Measurements from ENCODE around the gene NTNG2.

The NTNG2 gene

DNA sequence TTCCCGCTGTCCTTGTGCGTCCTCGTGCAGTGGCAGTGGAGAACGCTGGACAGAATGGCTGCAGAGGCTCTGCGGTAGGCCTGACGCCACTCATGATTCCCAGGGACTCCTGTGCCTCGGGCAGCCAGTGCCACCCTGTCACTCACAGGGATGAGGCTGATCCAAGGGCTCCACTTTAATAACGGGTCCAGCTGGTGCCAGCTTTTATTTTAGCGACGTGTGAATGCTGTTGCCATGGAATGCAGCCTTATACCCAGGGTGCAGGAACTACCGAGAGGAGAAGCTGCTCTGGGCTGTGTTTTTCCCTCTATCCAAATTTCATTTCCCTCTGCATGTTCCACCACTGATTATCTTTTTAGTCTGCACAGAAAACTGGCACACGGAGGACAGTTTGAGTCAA is 15.8 kb upstream of the NTNG2 start:
- Histone ChIP-seq H3K4me3 (ENCODE audit: low read depth in 1 of 2, low read length in 2 of 2) (no peak overlapping the region), H3K9me3 (ENCODE audit: control insufficient read depth in 1 of 2, low read length in 2 of 2) (no peaks in the 10 kb centered on the region), H3K4me1 (ENCODE audit: control insufficient read depth in 1 of 2, insufficient read depth in 2 of 2, low read length in 2 of 2) (no peaks in the 10 kb centered on the region), H3K27me3 (ENCODE audit: control insufficient read depth in 1 of 2, insufficient read depth in 2 of 2, low read length in 2 of 2) (peaks cover 27 to 37% of the 10 kb centered on the region in 2 donors), H3K36me3 (ENCODE audit: control insufficient read depth in 1 of 2, insufficient read depth in 2 of 2, low read length in 2 of 2) (no peaks in the 10 kb centered on the region), H3K9ac (ENCODE audit: low read depth in 1 of 2, low read length in 2 of 2) (no peak overlapping the region), H3K27ac (ENCODE audit: low read depth, low read length) (no peak overlapping the region)

DNA sequence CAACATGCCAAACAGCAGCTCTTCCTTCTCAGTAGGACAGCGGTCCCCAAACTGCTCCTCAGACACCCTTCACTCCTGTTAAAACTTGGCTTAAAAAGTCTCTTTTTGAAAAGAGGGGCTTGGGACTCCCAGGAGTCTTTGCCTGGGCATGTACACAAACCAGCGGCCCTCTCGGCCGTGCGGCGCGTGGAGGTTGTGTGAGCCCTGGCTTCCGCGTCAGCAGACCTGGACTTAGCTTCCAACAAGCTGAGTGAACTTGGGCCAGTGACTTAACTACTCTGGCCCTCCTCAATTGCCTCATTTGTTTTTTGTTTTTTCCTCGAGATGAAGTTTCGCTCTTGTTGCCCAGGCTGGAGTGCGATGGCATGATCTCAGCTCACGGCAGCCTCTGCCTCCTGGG is 15.3 kb upstream of the NTNG2 start:
- Histone ChIP-seq H3K27ac (ENCODE audit: low read depth, low read length) (no peak overlapping the region), H3K36me3 (ENCODE audit: control insufficient read depth in 1 of 2, insufficient read depth in 2 of 2, low read length in 2 of 2) (no peaks in the 10 kb centered on the region), H3K27me3 (ENCODE audit: control insufficient read depth in 1 of 2, insufficient read depth in 2 of 2, low read length in 2 of 2) (peaks cover 23 to 32% of the 10 kb centered on the region in 2 donors), H3K4me3 (ENCODE audit: low read depth in 1 of 2, low read length in 2 of 2) (no peak overlapping the region), H3K4me1 (ENCODE audit: control insufficient read depth in 1 of 2, insufficient read depth in 2 of 2, low read length in 2 of 2) (no peaks in the 10 kb centered on the region), H3K9ac (ENCODE audit: low read depth in 1 of 2, low read length in 2 of 2) (no peak overlapping the region), H3K9me3 (ENCODE audit: control insufficient read depth in 1 of 2, low read length in 2 of 2) (no peaks in the 10 kb centered on the region)

DNA sequence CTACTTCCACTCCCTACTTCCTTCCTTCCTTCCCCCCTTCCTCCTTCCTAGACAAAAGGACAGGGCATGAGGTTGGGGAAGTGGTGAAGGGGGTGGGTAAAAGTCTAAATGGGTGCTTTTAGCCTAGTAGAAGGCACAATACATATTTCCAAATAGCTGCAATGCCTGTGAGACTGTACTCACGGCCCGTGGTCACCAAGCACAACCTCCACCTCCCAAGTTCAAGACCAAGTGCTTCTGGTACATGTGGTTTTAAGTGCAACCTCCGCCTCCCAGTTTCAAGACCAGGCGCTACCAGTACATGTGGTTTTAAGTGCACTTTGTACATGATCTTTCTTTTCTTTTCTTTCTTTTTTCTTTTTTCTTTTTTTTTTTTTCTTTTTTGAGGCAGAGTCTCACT is 14.5 kb upstream of the NTNG2 start:
- Histone ChIP-seq H3K9ac (ENCODE audit: low read depth in 1 of 2, low read length in 2 of 2) (no peak overlapping the region), H3K4me3 (ENCODE audit: low read depth in 1 of 2, low read length in 2 of 2) (no peak overlapping the region), H3K9me3 (ENCODE audit: control insufficient read depth in 1 of 2, low read length in 2 of 2) (no peaks in the 10 kb centered on the region), H3K36me3 (ENCODE audit: control insufficient read depth in 1 of 2, insufficient read depth in 2 of 2, low read length in 2 of 2) (no peaks in the 10 kb centered on the region), H3K27ac (ENCODE audit: low read depth, low read length) (no peak overlapping the region), H3K27me3 (ENCODE audit: control insufficient read depth in 1 of 2, insufficient read depth in 2 of 2, low read length in 2 of 2) (peaks cover 20 to 25% of the 10 kb centered on the region in 2 donors), H3K4me1 (ENCODE audit: control insufficient read depth in 1 of 2, insufficient read depth in 2 of 2, low read length in 2 of 2) (no peaks in the 10 kb centered on the region)

DNA sequence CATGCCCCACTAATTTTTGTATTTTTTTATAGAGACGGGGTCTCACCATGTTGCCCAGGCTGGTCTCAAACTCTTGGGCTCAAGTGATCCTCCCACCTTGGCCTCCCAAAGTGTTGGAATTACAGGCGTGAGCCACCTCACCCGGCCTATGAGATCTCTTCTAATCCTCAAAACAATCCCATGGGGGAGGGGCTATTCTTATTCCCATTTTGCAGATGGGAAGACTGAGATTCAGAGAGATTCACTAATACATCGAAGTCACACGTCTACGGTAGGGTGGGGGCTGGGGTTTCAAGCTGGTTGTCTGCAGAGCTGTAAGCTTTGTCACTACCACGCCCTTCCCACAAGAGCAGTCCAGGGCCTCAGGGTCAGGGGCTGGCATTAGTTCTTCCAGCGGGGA is 14.0 kb upstream of the NTNG2 start:
- no peak overlapping the region for H3K4me3 ChIP-seq (ENCODE audit: low read depth in 1 of 2, low read length in 2 of 2)
- peaks cover 15 to 20% of the 10 kb centered on the region in 2 donors for H3K27me3 ChIP-seq (ENCODE audit: control insufficient read depth in 1 of 2, insufficient read depth in 2 of 2, low read length in 2 of 2)
- no peaks in the 10 kb centered on the region for H3K4me1 ChIP-seq (ENCODE audit: control insufficient read depth in 1 of 2, insufficient read depth in 2 of 2, low read length in 2 of 2)
- no peaks in the 10 kb centered on the region for H3K36me3 ChIP-seq (ENCODE audit: control insufficient read depth in 1 of 2, insufficient read depth in 2 of 2, low read length in 2 of 2)
- no peak overlapping the region for H3K27ac ChIP-seq (ENCODE audit: low read depth, low read length)
- H3K9ac ChIP-seq (ENCODE audit: low read depth in 1 of 2, low read length in 2 of 2): no peak overlapping the region
- no peaks in the 10 kb centered on the region for H3K9me3 ChIP-seq (ENCODE audit: control insufficient read depth in 1 of 2, low read length in 2 of 2)

DNA sequence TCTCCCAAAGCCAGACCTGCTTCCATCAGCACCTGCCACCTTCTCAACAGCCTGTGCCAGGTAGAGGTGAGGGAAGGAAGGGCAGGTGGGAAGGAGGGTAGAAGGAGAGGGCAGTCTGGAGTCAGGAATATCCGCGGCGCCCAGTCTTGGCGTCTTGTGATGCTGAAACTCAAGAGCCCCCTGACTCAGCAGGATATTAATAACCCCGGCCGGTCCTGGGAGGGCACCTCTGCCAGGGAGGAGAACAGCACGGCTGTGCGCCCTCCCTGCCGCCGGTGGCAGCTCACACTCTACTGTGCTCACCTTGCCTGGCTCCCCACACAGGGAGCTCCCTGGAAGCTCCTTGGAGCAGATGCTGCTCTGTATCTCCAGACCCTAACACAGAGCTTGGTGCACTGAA is 11.6 kb upstream of the NTNG2 start:
- Histone ChIP-seq H3K27me3 (ENCODE audit: control insufficient read depth in 1 of 2, insufficient read depth in 2 of 2, low read length in 2 of 2) (peaks cover 11 to 16% of the 10 kb centered on the region in 2 donors), H3K4me1 (ENCODE audit: control insufficient read depth in 1 of 2, insufficient read depth in 2 of 2, low read length in 2 of 2) (no peaks in the 10 kb centered on the region), H3K9ac (ENCODE audit: low read depth in 1 of 2, low read length in 2 of 2) (no peak overlapping the region), H3K36me3 (ENCODE audit: control insufficient read depth in 1 of 2, insufficient read depth in 2 of 2, low read length in 2 of 2) (no peaks in the 10 kb centered on the region), H3K27ac (ENCODE audit: low read depth, low read length) (no peak overlapping the region), H3K4me3 (ENCODE audit: low read depth in 1 of 2, low read length in 2 of 2) (no peak overlapping the region), H3K9me3 (ENCODE audit: control insufficient read depth in 1 of 2, low read length in 2 of 2) (no peaks in the 10 kb centered on the region)

DNA sequence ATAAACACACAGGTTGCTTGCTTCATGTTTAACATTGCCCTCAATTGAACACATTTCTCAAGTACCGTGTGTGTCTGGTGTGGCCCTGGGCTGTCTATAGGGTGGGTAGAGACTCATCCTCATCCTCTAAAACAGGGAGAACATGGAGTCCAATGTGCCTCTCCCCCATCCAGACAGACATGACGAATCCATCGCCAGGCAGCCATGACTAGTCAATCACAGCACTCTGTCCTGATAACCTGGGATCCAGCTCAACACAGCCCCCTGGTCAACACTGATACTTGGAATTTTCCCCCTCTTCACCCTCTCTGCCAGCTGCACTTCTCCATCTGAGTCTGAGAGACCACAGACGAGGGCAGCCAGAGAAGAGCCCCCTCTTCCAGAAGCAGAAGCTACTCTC is 10.7 kb upstream of the NTNG2 start:
- Histone ChIP-seq H3K36me3 (ENCODE audit: control insufficient read depth in 1 of 2, insufficient read depth in 2 of 2, low read length in 2 of 2) (no peaks in the 10 kb centered on the region), H3K9me3 (ENCODE audit: control insufficient read depth in 1 of 2, low read length in 2 of 2) (no peaks in the 10 kb centered on the region), H3K4me1 (ENCODE audit: control insufficient read depth in 1 of 2, insufficient read depth in 2 of 2, low read length in 2 of 2) (no peaks in the 10 kb centered on the region), H3K27ac (ENCODE audit: low read depth, low read length) (no peak overlapping the region), H3K27me3 (ENCODE audit: control insufficient read depth in 1 of 2, insufficient read depth in 2 of 2, low read length in 2 of 2) (peaks cover 17 to 25% of the 10 kb centered on the region in 2 donors), H3K9ac (ENCODE audit: low read depth in 1 of 2, low read length in 2 of 2) (no peak overlapping the region), H3K4me3 (ENCODE audit: low read depth in 1 of 2, low read length in 2 of 2) (no peak overlapping the region)

DNA sequence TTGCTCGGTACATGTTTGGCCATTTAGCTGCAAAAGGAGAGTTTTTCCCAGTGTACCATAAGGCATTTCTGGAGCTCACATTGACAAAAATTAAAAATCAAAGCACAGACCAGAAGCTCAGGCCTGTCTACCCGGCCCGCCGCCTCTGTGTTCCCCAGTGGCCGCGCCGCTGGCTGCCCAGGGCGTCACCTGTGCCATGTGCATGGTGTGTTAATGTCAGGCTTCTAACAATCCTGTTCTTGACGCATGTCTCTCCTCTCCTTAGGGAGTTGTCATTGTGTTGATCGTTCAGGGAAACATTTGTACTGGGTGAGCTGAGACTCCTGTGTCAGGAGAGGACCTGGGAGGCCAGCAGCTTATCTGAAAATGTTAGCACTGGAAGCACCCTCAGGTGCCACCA is 9.6 kb upstream of the NTNG2 start:
- Histone ChIP-seq H3K27ac (ENCODE audit: low read depth, low read length) (no peak overlapping the region), H3K9me3 (ENCODE audit: control insufficient read depth in 1 of 2, low read length in 2 of 2) (no peaks in the 10 kb centered on the region), H3K4me1 (ENCODE audit: control insufficient read depth in 1 of 2, insufficient read depth in 2 of 2, low read length in 2 of 2) (no peaks in the 10 kb centered on the region), H3K36me3 (ENCODE audit: control insufficient read depth in 1 of 2, insufficient read depth in 2 of 2, low read length in 2 of 2) (no peaks in the 10 kb centered on the region), H3K4me3 (ENCODE audit: low read depth in 1 of 2, low read length in 2 of 2) (no peak overlapping the region), H3K9ac (ENCODE audit: low read depth in 1 of 2, low read length in 2 of 2) (no peak overlapping the region), H3K27me3 (ENCODE audit: control insufficient read depth in 1 of 2, insufficient read depth in 2 of 2, low read length in 2 of 2) (peaks cover 19 to 28% of the 10 kb centered on the region in 2 donors)

DNA sequence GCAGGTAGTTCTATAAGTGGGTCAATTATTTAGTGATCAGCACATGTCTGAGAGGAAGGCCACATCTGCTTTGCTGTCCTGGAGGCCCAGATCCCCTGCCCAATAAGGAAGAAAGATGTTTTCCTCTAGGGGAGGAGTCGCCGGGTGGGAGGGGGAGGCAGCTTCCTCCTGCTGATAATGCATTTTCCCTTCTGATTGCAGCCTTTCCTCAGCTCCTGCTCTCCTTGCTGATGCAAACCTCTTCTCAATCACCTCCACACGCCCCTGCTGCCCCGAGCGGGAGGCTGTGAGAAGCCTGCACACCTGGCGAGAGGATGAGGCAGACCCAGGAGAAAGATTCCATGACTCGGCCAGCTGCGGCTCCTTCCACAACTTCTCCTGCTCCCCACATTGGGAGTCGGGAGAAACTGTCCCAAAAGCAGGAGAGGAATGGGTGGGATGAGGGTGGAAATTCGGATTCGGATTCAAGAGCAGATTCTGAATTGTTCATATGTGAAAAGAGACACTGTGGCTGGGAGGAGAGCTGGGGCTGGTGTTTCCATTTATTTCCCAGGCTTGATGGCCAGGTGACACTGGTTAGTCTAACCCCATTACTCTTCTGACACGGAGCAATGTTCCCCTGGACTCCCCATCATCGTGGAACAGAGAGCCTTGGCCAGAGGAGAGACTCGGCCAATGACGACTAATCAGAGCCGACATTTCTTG is 6.8 kb upstream of the NTNG2 start:
- H3K9me3 ChIP-seq (ENCODE audit: control insufficient read depth in 1 of 2, low read length in 2 of 2): no peaks in the 10 kb centered on the region
- H3K9ac ChIP-seq (ENCODE audit: low read depth in 1 of 2, low read length in 2 of 2): no peak overlapping the region
- peaks cover 31 to 35% of the 10 kb centered on the region in 2 donors for H3K27me3 ChIP-seq (ENCODE audit: control insufficient read depth in 1 of 2, insufficient read depth in 2 of 2, low read length in 2 of 2)
- H3K4me3 ChIP-seq (ENCODE audit: low read depth in 1 of 2, low read length in 2 of 2): no peak overlapping the region
- H3K4me1 ChIP-seq (ENCODE audit: control insufficient read depth in 1 of 2, insufficient read depth in 2 of 2, low read length in 2 of 2): peaks cover 0 to 3% of the 10 kb centered on the region in 2 donors
- H3K36me3 ChIP-seq (ENCODE audit: control insufficient read depth in 1 of 2, insufficient read depth in 2 of 2, low read length in 2 of 2): no peaks in the 10 kb centered on the region
- H3K27ac ChIP-seq (ENCODE audit: low read depth, low read length): no peak overlapping the region

DNA sequence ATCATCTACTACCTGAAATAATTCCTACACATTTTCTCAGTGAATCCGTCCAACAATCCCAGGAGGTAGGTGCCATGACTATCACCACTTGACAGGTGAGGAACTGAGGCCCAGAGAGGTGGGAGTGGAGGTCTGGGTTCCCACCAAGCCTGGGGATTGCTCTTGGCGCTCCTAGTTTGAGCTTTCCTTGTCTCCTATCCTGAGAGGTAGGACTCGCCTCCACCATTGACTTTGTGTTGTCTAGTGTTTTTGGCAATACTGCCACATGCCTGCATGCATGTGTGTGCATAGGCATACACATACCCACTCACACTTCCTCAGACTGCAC is 6.3 kb upstream of the NTNG2 start:
- peaks cover 34 to 35% of the 10 kb centered on the region in 2 donors for H3K27me3 ChIP-seq (ENCODE audit: control insufficient read depth in 1 of 2, insufficient read depth in 2 of 2, low read length in 2 of 2)
- no peak overlapping the region for H3K27ac ChIP-seq (ENCODE audit: low read depth, low read length)

DNA sequence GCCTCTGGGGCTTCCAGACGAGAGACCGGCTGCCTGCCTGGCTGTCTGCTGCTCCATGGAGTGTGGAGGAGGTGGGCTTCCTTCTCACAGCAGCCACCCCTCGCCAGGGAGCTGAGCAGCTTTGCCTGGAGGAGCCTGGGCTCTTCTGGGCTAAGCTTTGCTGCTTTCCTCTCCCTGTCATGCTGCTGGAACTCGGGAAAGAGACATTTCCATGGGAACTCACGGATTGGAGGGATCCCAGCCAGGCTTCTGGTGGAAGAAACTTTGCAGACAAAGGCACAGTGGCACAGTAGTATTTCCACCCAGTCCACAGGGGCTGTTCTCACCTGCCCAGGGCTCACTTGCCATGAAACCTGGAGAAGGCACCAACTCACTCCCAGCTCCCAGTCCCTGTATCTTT is 5.6 kb upstream of the NTNG2 start:
- Histone ChIP-seq H3K4me3 (ENCODE audit: low read depth in 1 of 2, low read length in 2 of 2) (no peak overlapping the region), H3K9ac (ENCODE audit: low read depth in 1 of 2, low read length in 2 of 2) (no peak overlapping the region), H3K36me3 (ENCODE audit: control insufficient read depth in 1 of 2, insufficient read depth in 2 of 2, low read length in 2 of 2) (no peaks in the 10 kb centered on the region), H3K27ac (ENCODE audit: low read depth, low read length) (no peak overlapping the region), H3K9me3 (ENCODE audit: control insufficient read depth in 1 of 2, low read length in 2 of 2) (no peaks in the 10 kb centered on the region), H3K27me3 (ENCODE audit: control insufficient read depth in 1 of 2, insufficient read depth in 2 of 2, low read length in 2 of 2) (peaks cover 41% of the 10 kb centered on the region in 2 donors), H3K4me1 (ENCODE audit: control insufficient read depth in 1 of 2, insufficient read depth in 2 of 2, low read length in 2 of 2) (peaks cover 3 to 5% of the 10 kb centered on the region in 2 donors)

More for the DNA sequence above, 6.3 kb upstream of the NTNG2 start:
- H3K9ac ChIP-seq (ENCODE audit: low read depth in 1 of 2, low read length in 2 of 2): no peak overlapping the region
- H3K36me3 ChIP-seq (ENCODE audit: control insufficient read depth in 1 of 2, insufficient read depth in 2 of 2, low read length in 2 of 2): no peaks in the 10 kb centered on the region
- no peaks in the 10 kb centered on the region for H3K9me3 ChIP-seq (ENCODE audit: control insufficient read depth in 1 of 2, low read length in 2 of 2)
- no peak overlapping the region for H3K4me3 ChIP-seq (ENCODE audit: low read depth in 1 of 2, low read length in 2 of 2)
- peaks cover 2 to 3% of the 10 kb centered on the region in 2 donors for H3K4me1 ChIP-seq (ENCODE audit: control insufficient read depth in 1 of 2, insufficient read depth in 2 of 2, low read length in 2 of 2)
